ENCODE measurements around the gene ABCC4.

Gene ABCC4

DNA sequence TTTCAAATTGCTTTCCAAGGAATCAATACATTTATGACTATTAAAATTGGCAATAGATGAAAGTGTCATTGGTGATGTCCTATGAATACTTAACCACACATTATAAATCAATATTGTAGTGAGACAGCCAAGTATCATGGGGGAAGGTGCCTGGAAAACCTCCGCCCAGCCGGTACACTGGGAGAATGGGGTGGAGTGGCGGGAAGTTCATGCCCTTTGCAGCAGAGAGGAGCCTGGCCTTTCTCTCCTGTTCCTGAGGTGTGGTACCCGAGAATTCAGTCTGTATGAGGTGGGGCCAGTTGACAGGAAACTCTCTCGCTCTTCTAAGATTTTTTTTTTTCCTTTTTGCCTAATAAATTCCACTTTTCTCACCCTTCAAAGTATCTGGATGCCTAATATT, 25.4 kb upstream of the ABCC4 start:
- Histone ChIP-seq H3K36me3 (ENCODE audit: control insufficient read depth, insufficient read depth, low read length) (no peaks in the 10 kb centered on the region), H3K9me3 (ENCODE audit: control insufficient read depth, low read length) (no peaks in the 10 kb centered on the region), H3K27me3 (ENCODE audit: control insufficient read depth, insufficient read depth, low read length, poor library complexity, severe bottlenecking) (no peaks in the 10 kb centered on the region), H3K4me1 (ENCODE audit: control insufficient read depth, insufficient read depth, low read length) (no peaks in the 10 kb centered on the region), H3K27ac (ENCODE audit: insufficient read depth, low read depth, low read length, poor library complexity, severe bottlenecking) (no peak overlapping the region), H3K4me3 (ENCODE audit: insufficient read depth, low read depth, low read length) (no peak overlapping the region)
- WGBS, 2 experiments = 88 to 95% methylated on average over 5 of the region's 5 CpGs

DNA sequence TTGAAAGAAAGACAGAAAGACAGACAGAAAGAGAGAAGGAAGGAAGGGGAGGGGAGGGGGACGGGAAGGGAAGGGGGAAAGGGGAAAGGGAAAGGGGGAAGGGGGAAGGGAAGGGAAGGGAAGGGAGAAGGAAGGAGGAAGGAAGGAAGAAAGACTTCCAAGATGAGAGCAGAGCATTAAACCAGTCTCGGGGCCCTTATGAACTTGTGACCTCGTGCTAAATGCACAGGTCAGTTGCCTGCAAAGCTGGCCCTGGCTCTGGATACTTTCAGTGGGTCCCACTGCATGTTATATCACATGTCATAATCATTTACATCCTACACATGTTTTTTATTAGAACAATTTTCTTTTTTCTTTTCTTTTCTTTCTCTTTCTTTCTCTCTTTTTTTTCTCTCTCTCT, 24.2 kb upstream of the ABCC4 start:
- no peak overlapping the region for H3K4me3 ChIP-seq (ENCODE audit: insufficient read depth, low read depth, low read length)
- no peak overlapping the region for H3K27ac ChIP-seq (ENCODE audit: insufficient read depth, low read depth, low read length, poor library complexity, severe bottlenecking)
- no peaks in the 10 kb centered on the region for H3K36me3 ChIP-seq (ENCODE audit: control insufficient read depth, insufficient read depth, low read length)
- no peaks in the 10 kb centered on the region for H3K27me3 ChIP-seq (ENCODE audit: control insufficient read depth, insufficient read depth, low read length, poor library complexity, severe bottlenecking)
- no peaks in the 10 kb centered on the region for H3K4me1 ChIP-seq (ENCODE audit: control insufficient read depth, insufficient read depth, low read length)
- WGBS, 2 experiments = 85 to 88% methylated on average over 3 of the region's 3 CpGs
- H3K9me3 ChIP-seq (ENCODE audit: control insufficient read depth, low read length) = no peaks in the 10 kb centered on the region

DNA sequence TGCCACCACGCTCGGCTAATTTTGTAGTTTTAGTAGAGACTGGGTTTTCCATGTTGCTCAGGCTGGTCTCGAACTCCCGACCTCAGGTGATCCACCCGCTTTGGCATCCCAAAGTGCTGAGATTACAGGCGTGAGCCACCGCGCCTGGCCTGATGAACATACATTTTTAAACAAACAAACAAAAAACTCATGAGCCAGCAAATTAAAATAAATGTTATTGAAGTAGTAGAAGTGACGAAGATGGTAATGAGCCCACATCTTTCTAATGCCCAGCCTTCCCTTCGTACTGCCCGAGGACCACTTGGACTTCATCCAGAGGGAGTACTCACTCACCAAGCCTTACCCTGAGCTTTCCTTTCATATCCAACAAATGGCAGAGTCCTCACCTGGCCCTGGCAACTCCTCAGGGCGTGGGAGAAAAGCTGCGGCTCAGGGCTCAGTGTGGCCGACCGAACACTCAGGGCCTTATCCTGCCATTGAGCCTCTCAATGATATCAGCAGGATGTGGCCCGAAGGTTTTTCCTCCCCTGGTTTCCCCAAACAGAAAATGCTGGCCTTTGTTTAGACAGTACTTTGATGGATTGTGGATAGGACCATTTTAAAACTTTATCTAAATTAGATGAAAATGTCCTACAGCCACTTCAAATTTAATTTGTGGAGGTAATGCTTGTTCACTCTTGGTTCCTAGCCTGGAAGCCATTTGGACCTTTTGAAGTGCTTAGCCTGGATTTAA, 22.8 kb upstream of the ABCC4 start:
- 82% methylated on average over 16 of the region's 16 CpGs for WGBS, 2 experiments
- Histone ChIP-seq H3K9me3 (ENCODE audit: control insufficient read depth, low read length) (no peaks in the 10 kb centered on the region), H3K4me3 (ENCODE audit: insufficient read depth, low read depth, low read length) (no peak overlapping the region), H3K27me3 (ENCODE audit: control insufficient read depth, insufficient read depth, low read length, poor library complexity, severe bottlenecking) (no peaks in the 10 kb centered on the region), H3K27ac (ENCODE audit: insufficient read depth, low read depth, low read length, poor library complexity, severe bottlenecking) (no peak overlapping the region), H3K4me1 (ENCODE audit: control insufficient read depth, insufficient read depth, low read length) (no peaks in the 10 kb centered on the region), H3K36me3 (ENCODE audit: control insufficient read depth, insufficient read depth, low read length) (no peaks in the 10 kb centered on the region)

DNA sequence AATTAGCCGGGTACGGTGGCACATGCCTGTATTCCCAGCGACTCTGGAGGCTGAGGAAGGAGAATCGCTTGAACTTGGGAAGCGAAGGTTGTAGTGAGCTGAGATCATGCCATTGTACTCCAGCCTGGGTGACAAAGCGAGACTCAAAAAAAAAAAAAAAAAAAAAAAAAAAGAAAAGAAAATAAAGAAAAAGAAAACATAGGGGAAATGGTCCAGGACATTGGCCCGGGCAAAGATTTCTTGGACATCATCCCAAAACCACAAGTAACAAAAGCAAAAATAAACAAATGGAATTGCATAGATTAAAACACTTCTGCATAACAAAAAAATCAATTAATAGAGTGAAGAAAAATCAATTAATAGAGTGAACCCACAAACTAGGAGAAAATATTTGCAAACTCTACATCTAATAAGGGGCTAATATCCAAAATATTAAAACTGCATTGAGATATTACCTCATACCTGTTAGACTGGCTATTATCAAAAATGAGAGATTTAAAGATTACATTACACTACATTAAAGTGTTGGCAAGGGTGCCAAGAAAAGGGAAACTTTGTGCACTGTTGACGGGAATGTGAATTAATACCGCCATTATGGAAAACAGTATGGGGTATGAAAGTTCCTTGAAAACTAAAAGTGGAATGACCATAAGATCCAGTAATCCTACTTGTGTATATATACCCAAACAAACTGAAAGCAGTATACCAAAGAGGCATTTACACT, 18.5 kb upstream of the ABCC4 start:
- Histone ChIP-seq H3K36me3 (ENCODE audit: control insufficient read depth, insufficient read depth, low read length) (no peaks in the 10 kb centered on the region), H3K4me1 (ENCODE audit: control insufficient read depth, insufficient read depth, low read length) (no peaks in the 10 kb centered on the region), H3K27ac (ENCODE audit: insufficient read depth, low read depth, low read length, poor library complexity, severe bottlenecking) (no peak overlapping the region), H3K4me3 (ENCODE audit: insufficient read depth, low read depth, low read length) (no peak overlapping the region), H3K27me3 (ENCODE audit: control insufficient read depth, insufficient read depth, low read length, poor library complexity, severe bottlenecking) (no peaks in the 10 kb centered on the region), H3K9me3 (ENCODE audit: control insufficient read depth, low read length) (no peaks in the 10 kb centered on the region)
- 92 to 95% methylated on average over 8 to 9 of the region's 9 CpGs for WGBS, 2 experiments

DNA sequence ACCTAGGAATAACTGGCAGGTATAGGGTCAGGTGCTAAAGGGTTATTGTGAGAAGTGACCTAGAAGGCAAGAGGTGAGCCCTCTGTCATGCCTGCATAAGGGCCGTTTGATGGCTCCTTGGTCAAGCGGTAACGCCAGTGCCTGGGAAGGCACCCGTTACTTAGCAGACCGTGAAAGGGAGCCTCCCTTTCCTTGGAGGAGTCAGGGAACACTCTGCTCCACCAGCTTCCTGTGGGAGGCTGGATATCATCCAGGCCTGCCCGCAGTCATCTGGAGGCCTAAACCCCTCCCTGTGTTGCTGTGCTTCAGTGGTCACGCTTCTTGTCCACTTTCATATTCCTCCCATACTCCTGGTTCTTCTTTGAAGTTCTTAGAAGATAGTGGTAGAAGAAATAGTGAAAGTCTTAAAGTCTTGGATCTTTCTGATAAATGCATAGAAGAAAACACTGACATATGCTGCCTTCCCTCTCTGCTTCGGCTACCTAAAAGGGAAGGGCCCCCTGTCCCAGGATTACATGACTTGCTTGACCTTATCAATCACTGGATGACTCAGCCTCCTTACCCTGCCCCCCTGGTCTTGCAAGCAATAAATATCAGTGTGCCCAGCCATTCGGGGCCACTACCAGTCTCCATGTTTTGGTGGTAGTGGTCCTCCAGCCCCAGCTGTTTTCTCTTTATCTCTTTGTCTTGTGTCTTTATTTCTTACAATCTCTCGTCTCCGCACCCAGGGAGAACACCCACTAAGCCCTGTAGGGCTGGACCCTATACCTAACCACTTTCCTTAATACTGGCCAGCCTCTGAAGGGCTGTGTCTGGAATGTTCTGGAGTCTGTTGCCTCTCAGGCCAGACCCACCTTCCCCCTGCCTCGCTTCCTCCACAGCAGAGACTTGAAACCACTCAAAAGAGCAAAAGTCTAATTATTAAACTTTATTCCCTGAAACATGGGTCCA, 16.1 kb upstream of the ABCC4 start:
- Histone ChIP-seq H3K9me3 (ENCODE audit: control insufficient read depth, low read length) (no peaks in the 10 kb centered on the region), H3K27me3 (ENCODE audit: control insufficient read depth, insufficient read depth, low read length, poor library complexity, severe bottlenecking) (no peaks in the 10 kb centered on the region), H3K4me1 (ENCODE audit: control insufficient read depth, insufficient read depth, low read length) (no peaks in the 10 kb centered on the region), H3K4me3 (ENCODE audit: insufficient read depth, low read depth, low read length) (no peak overlapping the region), H3K36me3 (ENCODE audit: control insufficient read depth, insufficient read depth, low read length) (no peaks in the 10 kb centered on the region), H3K27ac (ENCODE audit: insufficient read depth, low read depth, low read length, poor library complexity, severe bottlenecking) (no peak overlapping the region)
- 87 to 88% methylated on average over 9 to 11 of the region's 12 CpGs for whole genome bisulfite sequencing, 2 experiments

DNA sequence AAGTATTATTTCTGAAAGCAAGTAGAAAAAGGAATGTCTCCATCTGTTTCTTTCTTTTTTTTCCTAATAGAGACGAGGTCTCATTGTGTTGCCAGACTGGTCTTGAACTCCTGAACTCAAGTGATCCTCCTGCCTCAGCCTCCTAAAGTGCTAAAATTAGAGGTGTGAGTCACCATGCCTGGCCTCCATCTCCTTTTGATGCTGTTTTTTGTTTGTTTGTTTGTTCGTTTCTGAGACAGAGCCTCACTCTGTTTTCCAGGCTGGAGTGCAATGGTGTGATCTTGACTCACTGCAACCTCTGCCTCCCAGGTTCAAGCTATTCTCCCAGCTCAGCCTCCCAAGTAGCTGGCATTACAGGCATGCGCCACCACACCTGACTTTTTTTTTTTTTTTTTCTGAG, 14.5 kb upstream of the ABCC4 start:
- Histone ChIP-seq H3K27ac (ENCODE audit: insufficient read depth, low read depth, low read length, poor library complexity, severe bottlenecking) (no peak overlapping the region), H3K4me1 (ENCODE audit: control insufficient read depth, insufficient read depth, low read length) (no peaks in the 10 kb centered on the region), H3K4me3 (ENCODE audit: insufficient read depth, low read depth, low read length) (no peak overlapping the region), H3K36me3 (ENCODE audit: control insufficient read depth, insufficient read depth, low read length) (no peaks in the 10 kb centered on the region), H3K9me3 (ENCODE audit: control insufficient read depth, low read length) (no peaks in the 10 kb centered on the region), H3K27me3 (ENCODE audit: control insufficient read depth, insufficient read depth, low read length, poor library complexity, severe bottlenecking) (no peaks in the 10 kb centered on the region)
- 89% methylated on average over 3 of the region's 3 CpGs for WGBS, 2 experiments

DNA sequence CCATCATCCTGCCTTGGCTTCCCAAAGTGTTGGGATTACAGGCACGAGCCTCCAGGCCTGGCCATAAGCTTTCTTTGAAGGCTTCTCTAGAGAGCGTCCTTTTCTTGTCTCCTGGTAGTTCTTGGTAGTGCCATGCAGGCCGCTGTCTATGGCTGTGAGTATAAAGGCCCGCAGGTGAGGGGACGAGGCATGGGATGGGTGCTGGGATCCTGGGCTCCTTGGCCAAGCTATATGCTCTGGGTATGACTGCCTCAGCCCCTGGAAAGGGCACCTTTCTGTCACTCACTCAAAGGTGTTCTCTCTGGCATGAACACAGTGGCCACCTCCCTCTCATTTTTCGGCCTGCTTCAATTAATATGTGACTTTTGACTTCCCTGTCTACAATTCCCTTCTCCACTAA, 6.3 kb upstream of the ABCC4 start:
- WGBS, 2 experiments = 93 to 96% methylated on average over 6 of the region's 6 CpGs
- H3K27me3 ChIP-seq (ENCODE audit: control insufficient read depth, insufficient read depth, low read length, poor library complexity, severe bottlenecking) = peaks cover 7% of the 10 kb centered on the region

DNA sequence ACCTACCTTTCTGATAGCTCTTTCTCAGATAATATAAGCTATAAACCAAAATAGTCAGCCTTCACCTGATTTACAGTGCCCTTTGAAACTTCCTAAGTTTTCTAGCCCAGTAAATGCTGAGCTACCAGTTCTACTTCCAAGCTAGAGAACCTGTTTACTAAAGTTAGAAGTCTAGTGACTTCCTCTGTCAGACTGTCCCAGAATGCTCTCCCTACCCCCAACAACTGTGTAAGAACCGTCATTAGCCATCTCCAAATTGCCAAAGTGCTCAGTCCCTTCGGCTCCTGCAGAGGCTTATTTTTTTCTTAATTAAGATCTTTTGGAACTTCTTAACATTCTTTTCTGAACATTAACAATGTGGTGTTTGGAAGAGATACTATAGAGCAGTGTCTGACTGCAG, 3.2 kb upstream of the ABCC4 start:
- Histone ChIP-seq H3K36me3 (ENCODE audit: control insufficient read depth, insufficient read depth, low read length) (no peaks in the 10 kb centered on the region), H3K4me3 (ENCODE audit: insufficient read depth, low read depth, low read length) (no peak overlapping the region), H3K9me3 (ENCODE audit: control insufficient read depth, low read length) (no peaks in the 10 kb centered on the region), H3K27ac (ENCODE audit: insufficient read depth, low read depth, low read length, poor library complexity, severe bottlenecking) (no peak overlapping the region), H3K27me3 (ENCODE audit: control insufficient read depth, insufficient read depth, low read length, poor library complexity, severe bottlenecking) (peaks cover 28% of the 10 kb centered on the region), H3K4me1 (ENCODE audit: control insufficient read depth, insufficient read depth, low read length) (no peaks in the 10 kb centered on the region)
- WGBS, 2 experiments = 85 to 90% methylated on average over 2 of the region's 2 CpGs

More for the DNA sequence above, 6.3 kb upstream of the ABCC4 start:
- no peaks in the 10 kb centered on the region for H3K4me1 ChIP-seq (ENCODE audit: control insufficient read depth, insufficient read depth, low read length)
- no peaks in the 10 kb centered on the region for H3K36me3 ChIP-seq (ENCODE audit: control insufficient read depth, insufficient read depth, low read length)
- H3K4me3 ChIP-seq (ENCODE audit: insufficient read depth, low read depth, low read length) = no peak overlapping the region
- no peak overlapping the region for H3K27ac ChIP-seq (ENCODE audit: insufficient read depth, low read depth, low read length, poor library complexity, severe bottlenecking)
- no peaks in the 10 kb centered on the region for H3K9me3 ChIP-seq (ENCODE audit: control insufficient read depth, low read length)

DNA sequence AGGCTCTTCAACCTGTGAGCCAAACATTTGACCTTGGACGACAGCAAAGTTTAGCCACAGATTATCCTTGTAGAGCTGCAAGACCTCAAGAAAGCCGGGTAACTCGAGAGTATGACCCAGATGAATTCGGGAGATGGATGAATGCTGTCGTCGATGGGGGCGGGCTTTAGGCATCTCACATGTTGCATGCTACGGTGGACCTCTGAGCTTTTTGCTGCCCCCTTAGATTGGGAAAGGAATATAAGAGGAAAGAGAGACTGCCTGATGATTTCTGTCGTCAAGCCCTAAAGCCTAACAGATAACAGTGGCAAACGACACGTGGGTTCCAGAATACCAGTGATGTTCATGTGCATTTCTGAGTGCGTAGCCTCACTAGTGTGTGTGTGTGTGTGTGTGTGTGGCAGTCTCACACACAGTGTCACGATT, 730 bp upstream of the ABCC4 start:
- no peaks in the 10 kb centered on the region for H3K36me3 ChIP-seq (ENCODE audit: control insufficient read depth, insufficient read depth, low read length)
- WGBS, 2 experiments = 39 to 42% methylated on average over 13 of the region's 13 CpGs
- peaks cover 28% of the 10 kb centered on the region for H3K27me3 ChIP-seq (ENCODE audit: control insufficient read depth, insufficient read depth, low read length, poor library complexity, severe bottlenecking)
- H3K4me3 ChIP-seq (ENCODE audit: insufficient read depth, low read depth, low read length) = peak overlapping the region; percentile 74
- H3K4me1 ChIP-seq (ENCODE audit: control insufficient read depth, insufficient read depth, low read length) = no peaks in the 10 kb centered on the region
- H3K9me3 ChIP-seq (ENCODE audit: control insufficient read depth, low read length) = no peaks in the 10 kb centered on the region
- H3K27ac ChIP-seq (ENCODE audit: insufficient read depth, low read depth, low read length, poor library complexity, severe bottlenecking) = no peak overlapping the region

All from ectodermal cell (in vitro differentiated cells).